Lower leg skin (tissue), 4 donors: ENCODE results near the gene DYRK1A. TPM values are rescaled to one million over a fixed set of nuclear protein-coding genes. Genes with fewer than 3 reads are reported as not detected.

Source experiments
- DNase-seq, 2 donors: peaks; one replicate each; pipeline ENCODE4 v3.0.0-alpha.2; 2019; ENCODE audit warnings: low spot score in 2 of 2
- H3K4me3 ChIP-seq: fragments of 200-600 bp; sonication (generic); 2 replicates; pipeline ENCODE4 v1.5.1; 2017; ENCODE audit warnings: mild to moderate bottlenecking, low read depth; ENCODE audit not compliant: poor library complexity, severe bottlenecking
- POLR2A ChIP-seq, 2 donors: fragments of 450-650 bp; IDR thresholded peaks; one replicate each; pipeline ENCODE4 v1.6.1; 2016 to 2017; ENCODE audit warnings: antibody characterized with exemption in 2 of 2, mild to moderate bottlenecking in 1 of 2, moderate library complexity in 1 of 2
- WGBS, 2 donors: methylation state at CpG; one replicate each; pipeline ENCODE4 v1.1.5; 2018; 5-methylcytosine and 5-hydroxymethylcytosine counted together
- intact Hi-C: fragments of 100-400 bp; cut with DNase I; formaldehyde crosslinking; loops from one replicate; pipeline ENCODE4 v1.15.0; 2023; ENCODE audit warnings: low total_unique reads
- total RNA-seq, 4 donors: library from RNA; depleted of rRNA; stranded (reverse); fragments of >200 nt; gene quantifications; one replicate each; pipeline ENCODE4 v1.1.0, GENCODE V29; 2016
- TF ChIP-seq, protein P1 (sequence below), 3 donors: fragments of 450-650 bp; IDR thresholded peaks; one replicate each; pipeline ENCODE4 v1.5.1; 2016; ENCODE audit warnings: antibody characterized with exemption in 3 of 3, mild to moderate bottlenecking in 3 of 3, moderate library complexity in 2 of 3

DYRK1A gene
- total RNA-seq, 4 donors from 2014 or later, result 60.2 to 97.8 (median 79.8) TPM

DNA sequence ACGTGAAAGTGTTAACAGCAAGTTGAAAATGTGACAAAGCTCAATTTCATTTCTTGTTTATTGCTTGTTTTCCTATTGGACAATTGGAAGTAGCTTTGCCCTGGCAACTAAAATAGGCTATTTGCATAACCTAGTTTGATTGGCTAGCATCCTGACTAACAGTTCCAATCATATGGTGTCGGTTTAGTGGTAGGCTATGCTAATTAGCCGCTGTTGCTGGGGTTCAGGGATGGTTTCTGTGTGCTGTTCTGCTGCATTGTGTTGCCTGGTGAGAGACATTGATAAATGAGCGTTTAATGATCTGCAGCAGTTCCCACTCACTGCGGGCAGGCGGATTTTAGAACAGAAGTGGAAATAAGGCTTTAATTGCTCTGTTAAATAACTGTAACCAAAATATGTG is 68.5 kb downstream of the DYRK1A start:
- DNase-seq, result peak in 1 of 2 donors; percentile 55
- intact Hi-C loops, result no loop called here
- TF ChIP-seq POLR2A (IDR thresholded peaks at IDR 0.05), result no peak
- no peak overlapping the region for H3K4me3 ChIP-seq
- WGBS, 2 donors, result 17 to 23% methylated on average over 6 of the region's 6 CpGs

DNA sequence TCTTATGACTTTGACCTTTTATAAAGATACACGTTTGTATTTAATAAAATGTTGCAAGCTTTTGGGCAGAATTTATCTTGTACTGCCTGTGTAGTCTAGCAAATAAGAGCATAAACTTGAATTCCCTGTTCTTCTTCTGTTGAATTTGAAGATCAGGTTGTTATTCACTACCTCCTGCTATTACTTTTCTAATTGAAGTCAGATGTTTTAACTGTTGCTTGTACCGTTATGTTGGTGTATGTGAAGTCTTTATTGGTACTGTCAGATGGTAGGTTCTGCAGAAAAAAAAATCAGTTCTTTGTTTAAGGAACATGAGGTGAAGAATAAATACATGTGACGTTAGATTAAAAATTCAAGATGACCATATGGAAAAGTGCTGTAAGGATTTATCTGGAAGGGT is 69.1 kb downstream of the DYRK1A start:
- 46% methylated on average over 3 of the region's 3 CpGs for WGBS, 2 donors
- no peak for TF ChIP-seq POLR2A (IDR thresholded peaks at IDR 0.05)
- TF ChIP-seq, protein P1, sequence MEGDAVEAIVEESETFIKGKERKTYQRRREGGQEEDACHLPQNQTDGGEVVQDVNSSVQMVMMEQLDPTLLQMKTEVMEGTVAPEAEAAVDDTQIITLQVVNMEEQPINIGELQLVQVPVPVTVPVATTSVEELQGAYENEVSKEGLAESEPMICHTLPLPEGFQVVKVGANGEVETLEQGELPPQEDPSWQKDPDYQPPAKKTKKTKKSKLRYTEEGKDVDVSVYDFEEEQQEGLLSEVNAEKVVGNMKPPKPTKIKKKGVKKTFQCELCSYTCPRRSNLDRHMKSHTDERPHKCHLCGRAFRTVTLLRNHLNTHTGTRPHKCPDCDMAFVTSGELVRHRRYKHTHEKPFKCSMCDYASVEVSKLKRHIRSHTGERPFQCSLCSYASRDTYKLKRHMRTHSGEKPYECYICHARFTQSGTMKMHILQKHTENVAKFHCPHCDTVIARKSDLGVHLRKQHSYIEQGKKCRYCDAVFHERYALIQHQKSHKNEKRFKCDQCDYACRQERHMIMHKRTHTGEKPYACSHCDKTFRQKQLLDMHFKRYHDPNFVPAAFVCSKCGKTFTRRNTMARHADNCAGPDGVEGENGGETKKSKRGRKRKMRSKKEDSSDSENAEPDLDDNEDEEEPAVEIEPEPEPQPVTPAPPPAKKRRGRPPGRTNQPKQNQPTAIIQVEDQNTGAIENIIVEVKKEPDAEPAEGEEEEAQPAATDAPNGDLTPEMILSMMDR (IDR thresholded peaks at IDR 0.05), result no peak

DNA sequence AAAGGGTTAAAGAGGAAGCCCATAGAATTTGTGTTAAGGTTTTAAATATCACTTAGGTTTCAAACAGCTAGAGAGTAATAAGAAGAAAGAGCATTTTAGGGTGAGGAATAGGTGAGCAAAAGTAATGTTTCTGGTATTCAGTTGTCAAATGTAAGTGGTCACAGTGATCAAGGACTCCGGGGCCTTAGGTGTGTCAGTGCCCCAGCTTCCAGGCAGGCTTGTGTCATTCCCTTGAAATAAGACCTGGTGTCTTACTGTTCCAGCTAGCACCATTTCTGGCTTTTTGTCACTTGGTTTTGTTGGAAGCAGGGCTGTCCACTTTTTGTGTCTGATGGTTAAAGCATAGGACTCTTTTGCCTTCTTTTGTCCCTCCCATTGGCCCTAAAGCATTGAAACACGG is 69.6 kb downstream of the DYRK1A start:
- H3K4me3 ChIP-seq, result no peak overlapping the region
- DNase-seq, result no peak
- TF ChIP-seq, protein P1 (IDR thresholded peaks at IDR 0.05), result no peak
- no peak for TF ChIP-seq POLR2A (IDR thresholded peaks at IDR 0.05)
- intact Hi-C loops, result no loop called here
- 68 to 71% methylated on average over 2 of the region's 2 CpGs for WGBS, 2 donors

More for the DNA sequence above, 69.1 kb downstream of the DYRK1A start:
- DNase-seq, result no peak
- H3K4me3 ChIP-seq, result no peak overlapping the region
- intact Hi-C loops, result no loop called here

DNA sequence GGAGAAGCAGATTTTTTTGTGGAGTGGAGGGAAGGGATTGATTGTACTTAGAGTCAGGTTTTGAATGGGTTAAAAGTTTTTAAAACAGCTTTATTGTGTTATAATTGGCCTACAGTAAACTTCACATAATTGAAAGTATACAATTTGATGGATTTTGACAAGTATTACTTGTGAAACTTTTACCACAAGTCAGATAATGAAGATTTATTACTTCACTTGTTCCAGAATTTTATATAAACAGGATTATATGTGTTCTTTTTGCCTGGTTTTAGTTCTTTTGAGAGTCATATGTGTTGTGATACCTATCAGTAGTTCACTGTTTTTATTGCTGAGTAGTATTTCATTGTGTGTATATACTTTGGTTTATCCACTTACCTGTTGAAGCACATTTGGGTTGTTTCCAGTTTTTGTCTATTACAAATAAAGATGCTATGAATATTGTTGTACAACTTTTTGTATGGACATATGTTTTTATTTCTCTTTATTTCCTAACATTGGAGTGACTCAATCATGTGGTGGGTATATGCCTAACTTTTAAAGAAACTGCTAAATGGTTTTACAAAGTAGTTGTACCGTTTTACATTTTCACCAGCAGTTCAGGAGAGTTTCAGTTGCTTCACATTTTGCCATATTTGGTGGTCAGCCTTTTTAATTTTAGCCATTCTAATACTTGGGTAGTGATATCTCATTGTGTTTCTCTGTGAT is 71.0 kb downstream of the DYRK1A start:
- DNase-seq, result no peak
- WGBS, 2 donors, result 52 to 62% methylated on average over 1 of the region's 1 CpG

DNA sequence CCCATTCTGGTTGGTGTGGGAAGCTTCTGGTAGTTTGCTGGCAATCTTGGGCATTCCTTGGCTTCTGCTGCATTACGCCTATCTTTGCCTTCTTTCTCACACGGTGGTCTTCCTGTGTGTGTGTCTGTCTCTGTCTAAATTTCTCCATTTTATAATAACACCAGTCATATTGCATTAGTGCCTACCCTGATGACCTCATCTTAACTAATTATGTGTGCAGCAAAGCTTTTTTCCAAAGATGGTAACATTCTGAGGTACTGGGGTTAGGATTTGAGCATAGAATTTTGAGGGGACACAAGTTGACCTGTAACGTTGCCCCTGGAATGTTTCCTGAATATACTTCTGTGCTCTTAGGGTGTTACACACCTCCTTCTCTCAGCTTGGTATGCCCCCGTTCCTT is 77.1 kb downstream of the DYRK1A start:
- intact Hi-C loops, result loop anchor here (10.0 kb wide), 1 partner anchor 189 kb away; no protein-coding TSS in a partner anchor
- TF ChIP-seq POLR2A (IDR thresholded peaks at IDR 0.05), result no peak
- TF ChIP-seq, protein P1 (IDR thresholded peaks at IDR 0.05), result no peak

More for the DNA sequence above, 71.0 kb downstream of the DYRK1A start:
- intact Hi-C loops, result no loop called here
- TF ChIP-seq, protein P1 (IDR thresholded peaks at IDR 0.05), result no peak
- no peak for TF ChIP-seq POLR2A (IDR thresholded peaks at IDR 0.05)
- H3K4me3 ChIP-seq, result no peak overlapping the region

DNA sequence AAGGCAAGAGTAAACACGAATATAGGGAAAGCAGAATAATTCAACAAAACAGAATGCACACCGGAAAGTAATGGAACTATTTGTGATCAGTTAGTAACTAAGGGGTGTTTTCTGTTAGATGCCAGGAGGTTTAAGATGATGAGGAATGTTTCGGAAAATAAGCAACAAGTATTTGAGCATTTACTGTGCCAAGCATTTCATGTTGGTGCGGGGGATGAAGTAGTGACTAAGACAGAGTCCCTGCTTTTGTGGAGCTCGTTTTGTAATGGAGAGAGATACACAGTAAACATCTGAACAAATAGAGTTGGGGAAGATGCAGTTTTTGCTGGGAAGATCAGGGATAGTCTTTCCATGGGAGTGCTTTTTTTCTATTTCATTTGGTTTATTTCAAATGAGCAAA is 78.7 kb downstream of the DYRK1A start:
- 18 to 28% methylated on average over 5 of the region's 5 CpGs for WGBS, 2 donors
- no peak overlapping the region for H3K4me3 ChIP-seq
- intact Hi-C loops, result loop anchor here (10.0 kb wide), 1 partner anchor 190 kb away; no protein-coding TSS in a partner anchor
- no peak for TF ChIP-seq POLR2A (IDR thresholded peaks at IDR 0.05)
- TF ChIP-seq, protein P1 (IDR thresholded peaks at IDR 0.05), result no peak
- no peak for DNase-seq

More for the DNA sequence above, 77.1 kb downstream of the DYRK1A start:
- WGBS, 2 donors, result 85 to 93% methylated on average over 4 of the region's 4 CpGs
- no peak overlapping the region for H3K4me3 ChIP-seq
- DNase-seq, result no peak
